22Rv1 (cell line): Measurements from ENCODE around the gene SEMA3C.
"Not testable (repeated sequence)": the region's sequence is repeated elsewhere in the genome, so short reads cannot be mapped to it uniquely, and the experiment has no call there.

Experiments used
- H3K27ac ChIP-seq: fragments of 450-650 bp; 2 replicates; pipeline ENCODE4 v1.5.1; 2017
- ZFX ChIP-seq: fragments of 450-650 bp; IDR thresholded peaks from 2 replicates; pipeline ENCODE4 v1.6.1; 2017; ENCODE audit warnings: antibody characterized with exemption, borderline replicate concordance
- TF ChIP-seq, protein P1 (sequence below): fragments of 450-650 bp; IDR thresholded peaks from 2 replicates; pipeline ENCODE4 v1.5.1; 2017; ENCODE audit warnings: mild to moderate bottlenecking

Gene SEMA3C

GRCh38 chr7:80940539-80941207 is 21.8 kb upstream of the SEMA3C start:
- H3K27ac ChIP-seq = peak overlapping the region; percentile 91
- TF ChIP-seq ZFX = no peak
- TF ChIP-seq, protein P1, sequence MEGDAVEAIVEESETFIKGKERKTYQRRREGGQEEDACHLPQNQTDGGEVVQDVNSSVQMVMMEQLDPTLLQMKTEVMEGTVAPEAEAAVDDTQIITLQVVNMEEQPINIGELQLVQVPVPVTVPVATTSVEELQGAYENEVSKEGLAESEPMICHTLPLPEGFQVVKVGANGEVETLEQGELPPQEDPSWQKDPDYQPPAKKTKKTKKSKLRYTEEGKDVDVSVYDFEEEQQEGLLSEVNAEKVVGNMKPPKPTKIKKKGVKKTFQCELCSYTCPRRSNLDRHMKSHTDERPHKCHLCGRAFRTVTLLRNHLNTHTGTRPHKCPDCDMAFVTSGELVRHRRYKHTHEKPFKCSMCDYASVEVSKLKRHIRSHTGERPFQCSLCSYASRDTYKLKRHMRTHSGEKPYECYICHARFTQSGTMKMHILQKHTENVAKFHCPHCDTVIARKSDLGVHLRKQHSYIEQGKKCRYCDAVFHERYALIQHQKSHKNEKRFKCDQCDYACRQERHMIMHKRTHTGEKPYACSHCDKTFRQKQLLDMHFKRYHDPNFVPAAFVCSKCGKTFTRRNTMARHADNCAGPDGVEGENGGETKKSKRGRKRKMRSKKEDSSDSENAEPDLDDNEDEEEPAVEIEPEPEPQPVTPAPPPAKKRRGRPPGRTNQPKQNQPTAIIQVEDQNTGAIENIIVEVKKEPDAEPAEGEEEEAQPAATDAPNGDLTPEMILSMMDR = no peak

DNA sequence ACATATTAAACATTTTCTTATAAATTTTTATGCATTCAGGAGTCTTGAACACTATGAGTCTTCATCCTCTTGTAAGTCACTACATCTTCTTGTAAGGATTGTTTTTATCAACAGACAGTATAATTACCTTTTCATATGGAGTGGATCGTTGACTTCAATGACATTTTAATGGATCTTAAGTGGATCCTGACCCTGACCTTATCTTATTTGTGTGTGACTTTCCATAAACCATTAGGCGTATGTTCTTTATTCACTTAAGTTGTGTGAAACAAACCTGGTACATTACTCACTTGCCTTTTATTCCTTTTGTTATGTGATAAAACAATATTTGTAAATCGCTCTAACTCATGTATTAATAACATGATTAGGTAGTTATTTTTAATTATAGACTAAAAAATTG is 18.5 kb upstream of the SEMA3C start:
- no peak for TF ChIP-seq ZFX
- TF ChIP-seq, protein P1 = no peak

GRCh38 chr7:80935991-80936780 is 17.3 kb upstream of the SEMA3C start:
- H3K27ac ChIP-seq = no peak overlapping the region
- TF ChIP-seq, protein P1 = no peak
- no peak for TF ChIP-seq ZFX

More for the DNA sequence above, 18.5 kb upstream of the SEMA3C start:
- no peak overlapping the region for H3K27ac ChIP-seq

DNA sequence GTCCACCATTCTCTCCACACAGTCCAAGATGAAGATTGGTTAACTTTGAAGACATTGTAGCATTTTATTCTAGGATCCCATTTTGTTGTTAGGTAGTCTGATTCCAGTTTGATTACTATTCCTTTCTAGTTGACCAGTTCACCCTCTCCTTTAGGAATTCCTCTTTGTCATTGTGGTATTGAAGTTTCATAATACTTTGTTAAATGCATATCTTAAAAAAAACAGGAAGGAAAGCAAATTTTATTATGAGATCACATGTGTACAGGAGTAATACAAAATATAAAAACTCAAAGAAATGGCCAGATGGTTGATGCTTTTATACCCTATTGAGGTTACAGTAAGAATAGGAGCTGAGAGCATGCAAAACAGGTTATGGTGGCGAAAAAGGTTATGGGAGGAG is 15.5 kb upstream of the SEMA3C start:
- TF ChIP-seq, protein P1 = no peak
- no peak for TF ChIP-seq ZFX

GRCh38 chr7:80932536-80932935 is 13.7 kb upstream of the SEMA3C start:
- TF ChIP-seq ZFX = no peak
- TF ChIP-seq, protein P1 = no peak
- no peak overlapping the region for H3K27ac ChIP-seq

More for the DNA sequence above, 15.5 kb upstream of the SEMA3C start:
- H3K27ac ChIP-seq = no peak overlapping the region

DNA sequence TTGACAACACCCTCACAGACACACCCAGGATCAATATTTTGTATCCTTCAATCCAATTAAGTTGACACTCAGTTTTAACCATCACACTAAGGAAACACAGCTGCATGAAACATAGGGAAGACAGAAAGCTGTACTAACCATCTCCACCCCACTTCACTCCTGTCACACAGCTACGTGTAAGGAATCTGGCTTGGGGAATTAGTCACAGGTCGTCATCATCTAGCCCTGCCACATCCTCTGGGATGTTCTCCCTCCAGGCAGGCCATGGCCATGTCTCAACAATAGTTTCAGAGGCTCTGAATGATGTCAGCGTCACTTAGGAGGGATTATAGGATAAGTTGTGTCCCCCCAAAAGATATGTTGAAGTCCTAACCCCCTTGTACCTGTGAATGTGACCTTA is 10.8 kb upstream of the SEMA3C start:
- no peak overlapping the region for H3K27ac ChIP-seq
- TF ChIP-seq, protein P1 = no peak
- TF ChIP-seq ZFX = no peak

DNA sequence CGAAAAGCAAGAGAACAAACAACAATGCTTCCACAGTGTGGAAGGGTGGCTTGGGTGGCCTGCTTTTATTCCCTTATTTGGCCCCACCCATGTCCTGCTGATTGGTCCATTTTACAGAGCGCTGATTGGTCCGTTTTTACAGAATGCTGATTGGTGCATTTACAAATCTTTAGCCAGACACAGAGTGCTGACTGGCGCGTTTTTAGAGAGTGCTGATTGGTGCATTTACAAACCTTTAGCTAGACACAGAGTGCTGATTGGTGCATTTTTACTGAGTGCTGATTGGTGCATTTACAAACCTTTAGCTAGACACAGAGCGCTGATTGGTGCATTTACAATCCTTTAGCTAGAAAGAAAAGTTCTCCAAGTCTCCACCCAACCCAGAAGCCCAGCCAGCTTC is 8.1 kb upstream of the SEMA3C start:
- H3K27ac ChIP-seq = not testable (repeated sequence)
